ENCODE measurements around the gene ZNF549.

ZNF549 gene

DNA sequence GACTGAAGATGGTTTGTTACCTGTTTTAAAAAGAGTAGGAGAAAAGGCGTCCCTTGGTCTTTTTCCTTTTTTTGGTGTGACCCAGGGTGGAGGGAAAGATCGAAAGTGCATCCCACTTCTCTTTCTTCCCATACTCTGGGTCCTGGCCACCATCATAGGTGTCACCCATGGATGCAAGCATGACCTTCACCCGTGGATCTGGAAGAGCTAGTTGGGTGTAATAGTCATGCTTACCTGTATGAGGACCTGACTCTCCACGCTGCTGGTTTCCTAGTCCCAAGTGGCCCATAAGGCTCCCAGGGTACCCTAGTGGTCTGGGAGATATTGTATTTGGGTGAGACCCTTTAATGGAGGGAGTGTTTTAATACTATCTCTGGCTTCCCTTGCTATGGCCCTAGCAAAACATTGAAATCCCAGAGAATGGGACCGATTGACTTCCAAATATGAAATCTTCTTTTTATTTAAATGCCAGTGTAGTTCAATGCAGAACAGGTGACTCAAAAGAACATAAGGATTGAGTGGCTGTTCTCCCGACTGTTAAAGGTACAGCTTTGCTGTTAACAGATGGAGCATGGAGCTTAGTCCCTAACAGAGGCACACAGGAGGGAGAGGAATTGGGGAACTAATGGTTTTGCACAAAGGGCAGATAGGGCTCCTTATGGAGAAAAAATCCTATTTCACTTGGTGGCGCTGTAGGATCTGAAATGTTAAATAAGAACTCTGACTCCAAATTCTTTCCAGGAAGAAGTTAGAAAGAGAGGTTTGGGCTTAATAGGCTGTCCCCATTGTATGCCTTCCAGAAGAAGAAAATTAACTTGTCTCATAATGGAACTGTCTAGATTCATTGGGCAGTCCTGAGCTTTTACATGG is 39.5 kb downstream of the ZNF549 start:
- DNase-seq (ENCODE audit: low spot score), result no peak

GRCh38 chr19:57570707-57571106 is 43.6 kb downstream of the ZNF549 start:
- no peak for DNase-seq (ENCODE audit: low spot score)

DNA sequence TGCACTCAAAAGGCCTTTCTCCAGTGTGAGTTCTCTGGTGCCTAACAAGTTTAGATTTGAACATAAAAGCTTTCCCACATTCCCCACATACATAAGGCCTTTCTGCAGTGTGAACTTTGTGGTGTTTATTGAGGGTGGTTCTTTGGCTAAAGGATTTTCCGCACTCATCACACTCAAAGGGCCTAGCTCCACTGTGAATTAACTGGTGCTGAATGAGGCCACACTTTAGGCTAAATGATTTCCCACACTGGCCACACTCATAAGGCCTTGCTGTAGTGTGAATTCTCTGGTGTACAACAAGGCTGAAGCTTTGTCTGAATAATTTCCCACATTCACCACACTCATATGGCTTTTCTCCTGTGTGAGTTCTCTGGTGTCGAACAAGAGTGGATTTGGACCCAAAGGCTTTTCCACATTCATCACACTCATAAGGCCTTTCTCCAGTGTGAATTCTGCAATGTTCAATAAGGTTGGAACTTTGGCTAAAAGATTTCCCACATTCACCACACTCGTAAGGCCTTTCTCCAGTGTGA is 45.3 kb downstream of the ZNF549 start:
- DNase-seq (ENCODE audit: low spot score), result no peak

DNA sequence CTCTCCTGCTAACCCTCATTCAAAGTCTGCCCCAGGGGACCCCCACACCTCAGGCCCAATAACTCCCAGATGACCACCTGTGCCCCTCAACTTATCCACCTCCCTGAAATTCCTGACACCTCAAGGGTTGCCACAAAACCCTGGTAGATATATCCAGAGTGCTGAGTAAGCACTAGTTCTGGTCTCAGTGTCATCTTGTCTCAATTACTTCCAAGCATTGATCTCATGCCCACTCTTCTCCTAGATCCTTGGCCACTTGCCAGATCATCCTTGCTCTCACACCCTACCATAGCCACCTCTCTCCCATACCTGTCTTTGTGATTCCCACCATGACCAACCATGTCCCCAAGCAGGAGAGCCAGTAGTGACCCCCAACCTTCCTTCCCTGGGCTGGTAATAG is 49.5 kb downstream of the ZNF549 start:
- no peak for DNase-seq (ENCODE audit: low spot score)

DNA sequence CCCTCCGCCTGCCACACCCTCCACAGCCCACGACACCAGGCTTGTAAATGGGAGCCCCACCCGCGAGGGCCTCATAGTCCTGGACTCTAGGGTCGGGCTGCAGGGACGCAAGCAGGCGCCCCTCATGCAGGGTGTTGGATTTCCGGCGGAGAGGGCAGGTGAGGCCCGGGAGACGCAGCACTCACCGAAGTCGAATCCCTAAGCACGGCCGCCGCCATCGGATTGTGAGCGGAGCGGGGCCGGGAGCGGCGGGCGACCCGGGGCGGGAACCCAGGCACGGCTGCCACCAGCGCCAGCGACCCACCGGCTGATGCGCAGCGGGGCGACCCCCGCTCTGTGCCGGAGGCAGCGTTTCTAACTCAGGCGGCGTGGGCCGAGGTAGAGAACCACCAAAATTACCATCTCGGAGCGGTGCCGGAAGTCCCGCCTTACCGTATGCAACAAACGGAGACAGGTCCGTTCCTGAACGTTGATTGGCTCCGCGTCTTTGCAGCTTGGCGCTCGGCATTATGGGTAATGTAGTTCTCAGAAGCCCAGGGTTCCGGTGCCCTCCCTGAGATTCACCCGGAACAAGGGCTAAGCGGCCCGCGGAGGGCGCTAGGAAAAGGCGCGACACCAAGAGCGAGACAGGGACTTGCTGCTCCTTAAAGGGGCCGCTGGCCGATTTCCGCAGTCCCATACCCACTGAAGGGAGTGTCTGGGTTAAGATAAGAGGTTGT is 51.5 kb downstream of the ZNF549 start, which contains the start of gene ZNF416:
Gene ZNF416, minus strand, starts transcription at position 425 of the 719 bp plus-strand sequence. Its CDS starts 207 bp downstream, at position 218.
- DNase-seq (ENCODE audit: low spot score), result peak; percentile 95

- DNase-seq (ENCODE audit: low spot score), result no peak
Measured at GRCh38 chr19:57583104-57583520, 56.0 kb downstream of the ZNF549 start.

GRCh38 chr19:57583521-57584416 is 56.6 kb downstream of the ZNF549 start, which contains the start of gene ZIK1:
TSS of gene ZIK1 (plus strand) at chr19:57584145. CDS start at chr19:57584357, 212 bp downstream.
- DNase-seq (ENCODE audit: low spot score), result peak; percentile 92

GRCh38 chr19:57587529-57587928 is 60.4 kb downstream of the ZNF549 start:
- no peak for DNase-seq (ENCODE audit: low spot score)

DNA sequence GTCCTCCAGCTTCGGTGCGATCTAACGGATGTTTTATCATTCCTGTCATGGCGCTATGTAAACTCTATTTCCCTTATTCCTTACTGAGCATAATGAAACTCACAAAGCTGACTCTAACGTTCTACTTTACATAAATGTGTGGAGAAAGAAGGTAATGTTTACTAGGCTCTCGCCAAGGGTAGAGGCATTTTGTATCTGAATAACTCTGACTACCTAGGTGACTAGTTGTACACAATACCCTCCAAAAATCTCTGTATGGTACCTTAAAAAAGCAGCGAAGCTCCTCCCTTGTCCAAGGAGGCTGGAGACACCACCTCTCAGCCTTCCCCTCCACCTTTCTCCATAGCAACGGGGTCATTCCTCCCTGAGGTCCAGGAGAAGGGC is 72.2 kb downstream of the ZNF549 start:
- DNase-seq (ENCODE audit: low spot score), result no peak

DNA sequence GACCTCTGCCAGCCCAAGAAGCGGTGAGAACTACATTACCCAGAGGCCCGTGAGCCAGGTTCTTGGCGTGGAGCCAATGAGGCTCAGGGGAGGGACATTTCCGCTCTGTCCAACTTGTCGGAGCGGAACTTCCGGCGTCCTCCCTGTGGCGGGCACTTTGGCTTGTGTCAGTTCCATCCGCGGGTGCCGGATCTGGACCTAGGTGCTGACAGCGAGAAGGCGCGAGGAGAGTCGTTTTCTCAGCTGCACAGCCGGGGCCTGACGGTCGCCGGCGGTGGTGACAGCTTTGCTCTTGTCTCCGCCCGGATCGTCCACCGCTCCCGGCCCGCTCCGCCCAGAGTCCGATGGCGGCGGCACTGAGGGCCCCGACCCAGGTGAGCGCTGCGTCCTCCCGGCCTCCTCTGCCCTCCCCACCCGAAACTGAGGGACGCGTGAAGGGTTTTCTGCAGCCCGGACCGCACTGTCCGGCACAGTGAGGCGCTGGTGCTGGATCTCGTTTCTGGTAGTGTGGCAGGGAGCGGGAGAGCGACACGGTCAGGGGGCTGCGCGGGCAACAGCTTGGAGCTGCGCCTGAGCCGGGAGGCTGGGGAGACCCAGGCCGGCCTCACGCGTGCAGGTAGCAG is 72.7 kb downstream of the ZNF549 start, which contains the start of gene ZNF530:
Gene ZNF530, plus strand, starts transcription at position 125 of the 623 bp plus-strand sequence. CDS start 4,461 bp downstream, outside the sequence.
- peak; percentile 87 for DNase-seq (ENCODE audit: low spot score)

DNA sequence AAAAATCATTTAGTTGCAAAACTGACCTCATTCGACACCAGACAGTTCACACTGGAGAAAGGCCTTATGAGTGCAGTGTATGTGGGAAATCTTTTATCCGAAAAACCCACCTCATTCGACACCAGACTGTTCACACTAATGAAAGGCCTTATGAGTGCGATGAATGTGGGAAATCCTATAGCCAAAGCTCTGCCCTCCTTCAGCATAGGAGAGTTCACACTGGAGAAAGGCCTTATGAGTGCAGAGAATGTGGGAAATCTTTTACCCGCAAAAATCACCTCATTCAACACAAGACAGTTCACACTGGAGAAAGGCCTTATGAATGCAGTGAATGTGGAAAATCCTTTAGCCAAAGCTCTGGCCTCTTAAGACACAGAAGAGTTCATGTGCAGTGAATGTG is 79.8 kb downstream of the ZNF549 start:
- DNase-seq (ENCODE audit: low spot score), result no peak
